Measurements from ENCODE around the gene PHACTR2.
"Not testable (repeated sequence)": the region's sequence is repeated elsewhere in the genome, so short reads cannot be mapped to it uniquely, and the experiment has no call there.

The PHACTR2 gene

GRCh38 chr6:143727035-143727434, 49.3 kb downstream of the PHACTR2 start:
- Histone ChIP-seq H3K36me3 (peaks cover 6% of the 10 kb centered on the region), H3K9me3 (no peaks in the 10 kb centered on the region), H3K4me3 (ENCODE audit: low read depth in 1 of 2, low read length in 1 of 2) (no peak overlapping the region), H3K27me3 (no peaks in the 10 kb centered on the region), H3K27ac (no peak overlapping the region), H3K4me1 (ENCODE audit: control insufficient read depth in 1 of 2, insufficient read depth in 1 of 2, low read depth in 1 of 2, low read length in 1 of 2) (peaks cover 2 to 6% of the 10 kb centered on the region in 2 experiments)
- TF ChIP-seq CTCF (IDR thresholded peaks at IDR 0.05), result no peak

- no peaks in the 10 kb centered on the region for H3K27me3 ChIP-seq
- H3K4me3 ChIP-seq (ENCODE audit: low read depth in 1 of 2, low read length in 1 of 2), result no peak overlapping the region
- no peaks in the 10 kb centered on the region for H3K9me3 ChIP-seq
- no peaks in the 10 kb centered on the region for H3K36me3 ChIP-seq
- peaks cover 34 to 48% of the 10 kb centered on the region in 2 experiments for H3K4me1 ChIP-seq (ENCODE audit: control insufficient read depth in 1 of 2, insufficient read depth in 1 of 2, low read depth in 1 of 2, low read length in 1 of 2)
- H3K27ac ChIP-seq, result peak overlapping the region; percentile 73
- TF ChIP-seq CTCF (IDR thresholded peaks at IDR 0.05), result no peak
Measured at GRCh38 chr6:143731789-143732188, 54.0 kb downstream of the PHACTR2 start.

- Histone ChIP-seq H3K4me1 (ENCODE audit: control insufficient read depth in 1 of 2, insufficient read depth in 1 of 2, low read depth in 1 of 2, low read length in 1 of 2) (peaks cover 34 to 49% of the 10 kb centered on the region in 2 experiments), H3K9me3 (no peaks in the 10 kb centered on the region), H3K27ac (peak overlapping the region; percentile 73), H3K36me3 (no peaks in the 10 kb centered on the region), H3K27me3 (no peaks in the 10 kb centered on the region), H3K4me3 (ENCODE audit: low read depth in 1 of 2, low read length in 1 of 2) (peak overlapping the region in 1 of 2 experiments; percentile 19)
- no peak for TF ChIP-seq CTCF (IDR thresholded peaks at IDR 0.05)
Measured at GRCh38 chr6:143732536-143732935, 54.8 kb downstream of the PHACTR2 start.

- peak overlapping the region; percentile 73 for H3K27ac ChIP-seq
- no peak for TF ChIP-seq CTCF (IDR thresholded peaks at IDR 0.05)
Measured at GRCh38 chr6:143733510-143733909, 55.7 kb downstream of the PHACTR2 start.

GRCh38 chr6:143734641-143735063, 56.9 kb downstream of the PHACTR2 start:
- Histone ChIP-seq H3K9me3 (no peaks in the 10 kb centered on the region), H3K4me1 (ENCODE audit: control insufficient read depth in 1 of 2, insufficient read depth in 1 of 2, low read depth in 1 of 2, low read length in 1 of 2) (peaks cover 36 to 61% of the 10 kb centered on the region in 2 experiments), H3K36me3 (no peaks in the 10 kb centered on the region), H3K4me3 (ENCODE audit: low read depth in 1 of 2, low read length in 1 of 2) (no peak overlapping the region), H3K27ac (no peak overlapping the region), H3K27me3 (no peaks in the 10 kb centered on the region)
- no peak for TF ChIP-seq CTCF (IDR thresholded peaks at IDR 0.05)

More at GRCh38 chr6:143733510-143733909, 55.7 kb downstream of the PHACTR2 start:
- no peaks in the 10 kb centered on the region for H3K9me3 ChIP-seq
- peaks cover 34 to 55% of the 10 kb centered on the region in 2 experiments for H3K4me1 ChIP-seq (ENCODE audit: control insufficient read depth in 1 of 2, insufficient read depth in 1 of 2, low read depth in 1 of 2, low read length in 1 of 2)
- no peak overlapping the region for H3K4me3 ChIP-seq (ENCODE audit: low read depth in 1 of 2, low read length in 1 of 2)
- H3K36me3 ChIP-seq, result no peaks in the 10 kb centered on the region
- H3K27me3 ChIP-seq, result no peaks in the 10 kb centered on the region

- H3K36me3 ChIP-seq; H3K27ac ChIP-seq; H3K4me3 ChIP-seq (ENCODE audit: low read depth in 1 of 2, low read length in 1 of 2); H3K9me3 ChIP-seq; H3K27me3 ChIP-seq: not testable (repeated sequence)
- H3K4me1 ChIP-seq (ENCODE audit: control insufficient read depth in 1 of 2, insufficient read depth in 1 of 2, low read depth in 1 of 2, low read length in 1 of 2), result peaks cover 54 to 79% of the 10 kb centered on the region in 2 experiments
Measured at GRCh38 chr6:143738072-143738690, 60.4 kb downstream of the PHACTR2 start.

Data from neutrophil (primary cell).